HL-60 (cell line): Measurements from ENCODE around the gene GPBP1.
"Not testable (repeated sequence)": the region's sequence is repeated elsewhere in the genome, so short reads cannot be mapped to it uniquely, and the experiment has no call there.

Experiments
- CTCF ChIP-seq: IDR thresholded peaks from one replicate; pipeline ENCODE4 v1.5.1; 2011; ENCODE audit warnings: low read length, control low read depth, inconsistent platforms; ENCODE audit not compliant: insufficient read depth
- POLR2AphosphoS5 ChIP-seq: IDR thresholded peaks from 2 replicates; pipeline ENCODE4 v1.6.1; 2012; ENCODE audit warnings: low read depth
- REST ChIP-seq: IDR thresholded peaks from 2 replicates; pipeline ENCODE4 v1.6.1; 2012; ENCODE audit warnings: low read depth; ENCODE audit not compliant: insufficient replicate concordance

GRCh38 chr5:57178238-57178637, 4.4 kb downstream of the GPBP1 start:
- TF ChIP-seq REST, CTCF, POLR2AphosphoS5: not testable (repeated sequence)
